ENCODE results near the gene RAB7B. TPM values are rescaled to one million over a fixed set of nuclear protein-coding genes. Genes with fewer than 3 reads are reported as not detected.

RAB7B gene
- 0.31 TPM for polyA plus RNA-seq (2012; ENCODE audit: insufficient read length, low read depth)

- no peak for TF ChIP-seq FOXP2 (optimal IDR thresholded peaks at IDR 0.05; ENCODE audit: borderline replicate concordance, extremely low read depth, extremely low read length, insufficient read depth)
- TF ChIP-seq, protein P1, sequence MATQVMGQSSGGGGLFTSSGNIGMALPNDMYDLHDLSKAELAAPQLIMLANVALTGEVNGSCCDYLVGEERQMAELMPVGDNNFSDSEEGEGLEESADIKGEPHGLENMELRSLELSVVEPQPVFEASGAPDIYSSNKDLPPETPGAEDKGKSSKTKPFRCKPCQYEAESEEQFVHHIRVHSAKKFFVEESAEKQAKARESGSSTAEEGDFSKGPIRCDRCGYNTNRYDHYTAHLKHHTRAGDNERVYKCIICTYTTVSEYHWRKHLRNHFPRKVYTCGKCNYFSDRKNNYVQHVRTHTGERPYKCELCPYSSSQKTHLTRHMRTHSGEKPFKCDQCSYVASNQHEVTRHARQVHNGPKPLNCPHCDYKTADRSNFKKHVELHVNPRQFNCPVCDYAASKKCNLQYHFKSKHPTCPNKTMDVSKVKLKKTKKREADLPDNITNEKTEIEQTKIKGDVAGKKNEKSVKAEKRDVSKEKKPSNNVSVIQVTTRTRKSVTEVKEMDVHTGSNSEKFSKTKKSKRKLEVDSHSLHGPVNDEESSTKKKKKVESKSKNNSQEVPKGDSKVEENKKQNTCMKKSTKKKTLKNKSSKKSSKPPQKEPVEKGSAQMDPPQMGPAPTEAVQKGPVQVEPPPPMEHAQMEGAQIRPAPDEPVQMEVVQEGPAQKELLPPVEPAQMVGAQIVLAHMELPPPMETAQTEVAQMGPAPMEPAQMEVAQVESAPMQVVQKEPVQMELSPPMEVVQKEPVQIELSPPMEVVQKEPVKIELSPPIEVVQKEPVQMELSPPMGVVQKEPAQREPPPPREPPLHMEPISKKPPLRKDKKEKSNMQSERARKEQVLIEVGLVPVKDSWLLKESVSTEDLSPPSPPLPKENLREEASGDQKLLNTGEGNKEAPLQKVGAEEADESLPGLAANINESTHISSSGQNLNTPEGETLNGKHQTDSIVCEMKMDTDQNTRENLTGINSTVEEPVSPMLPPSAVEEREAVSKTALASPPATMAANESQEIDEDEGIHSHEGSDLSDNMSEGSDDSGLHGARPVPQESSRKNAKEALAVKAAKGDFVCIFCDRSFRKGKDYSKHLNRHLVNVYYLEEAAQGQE (IDR thresholded peaks at IDR 0.05; ENCODE audit: insufficient read depth in 1 of 2, low read depth in 2 of 2, low read length in 2 of 2): no peak
Measured at GRCh38 chr1:206002871-206003801, at the start of gene RAB7B. Gene RAB7B, minus strand, starts transcription at chr1:206003395. Its CDS starts 9,260 bp downstream, at chr1:205994135.

- TF ChIP-seq FOXP2 (optimal IDR thresholded peaks at IDR 0.05; ENCODE audit: borderline replicate concordance, extremely low read depth, extremely low read length, insufficient read depth): no peak
- TF ChIP-seq, protein P1 (IDR thresholded peaks at IDR 0.05; ENCODE audit: insufficient read depth in 1 of 2, low read depth in 2 of 2, low read length in 2 of 2): no peak
Measured at GRCh38 chr1:206050655-206051235, 47.5 kb upstream of the RAB7B start.

- TF ChIP-seq TAF1 (IDR thresholded peaks at IDR 0.05; ENCODE audit: borderline replicate concordance, insufficient read depth, low read length) (no peak), POLR2AphosphoS5 (IDR thresholded peaks at IDR 0.05; ENCODE audit: low read depth, low read length) (no peak), SIN3A (IDR thresholded peaks at IDR 0.05; ENCODE audit: borderline replicate concordance, insufficient read depth, low read length) (no peak), FOXP2 (optimal IDR thresholded peaks at IDR 0.05; ENCODE audit: borderline replicate concordance, extremely low read depth, extremely low read length, insufficient read depth) (no peak)
- TF ChIP-seq, protein P1 (IDR thresholded peaks at IDR 0.05; ENCODE audit: insufficient read depth in 1 of 2, low read depth in 2 of 2, low read length in 2 of 2): no peak
Measured at GRCh38 chr1:206049919-206050600, 46.9 kb upstream of the RAB7B start.

GRCh38 chr1:206049293-206049692, 46.1 kb upstream of the RAB7B start:
- TF ChIP-seq FOXP2 (optimal IDR thresholded peaks at IDR 0.05; ENCODE audit: borderline replicate concordance, extremely low read depth, extremely low read length, insufficient read depth): no peak
- no peak for TF ChIP-seq SIN3A (IDR thresholded peaks at IDR 0.05; ENCODE audit: borderline replicate concordance, insufficient read depth, low read length)
- TF ChIP-seq POLR2AphosphoS5 (IDR thresholded peaks at IDR 0.05; ENCODE audit: low read depth, low read length): no peak
- TF ChIP-seq, protein P1 (IDR thresholded peaks at IDR 0.05; ENCODE audit: insufficient read depth in 1 of 2, low read depth in 2 of 2, low read length in 2 of 2): no peak
- TF ChIP-seq TAF1 (IDR thresholded peaks at IDR 0.05; ENCODE audit: borderline replicate concordance, insufficient read depth, low read length): no peak
